K562 (cell line): ENCODE results near the gene PAX8. TPM values are rescaled to one million over a fixed set of nuclear protein-coding genes. Genes with fewer than 3 reads are reported as not detected.

ENCODE experiments used
- ATF1 ChIP-seq, 2 experiments: fragments of 450-650 bp in 1 of 2; IDR thresholded peaks; 2 replicates each; pipeline ENCODE4 v1.6.1; 2016; ENCODE audit warnings: missing compliant biosample characterization in 1 of 2, missing genetic modification characterization in 1 of 2
- RBM25 ChIP-seq: fragments of 200-400 bp; formaldehyde crosslinking; IDR thresholded peaks from 2 replicates; pipeline ENCODE4 v1.6.1; 2018; ENCODE audit warnings: low read length, low read depth, moderate library complexity; ENCODE audit not compliant: severe bottlenecking
- SIN3A ChIP-seq, 2 experiments: fragments of 150-350 bp in 1 of 2; IDR thresholded peaks; 2 replicates each; pipeline ENCODE4 v1.6.1; 2011 to 2016; ENCODE audit warnings: borderline replicate concordance in 2 of 2, low read depth in 2 of 2, low read length in 2 of 2, mild to moderate bottlenecking in 2 of 2, moderate library complexity in 2 of 2; ENCODE audit not compliant: control insufficient read depth in 1 of 2
- TBP ChIP-seq: optimal IDR thresholded peaks from 2 replicates; pipeline ENCODE3; 2011; ENCODE audit warnings: low read depth, low read length, improper control_type of control experiment
- ZNF143 ChIP-seq: sonication (generic); formaldehyde crosslinking; IDR thresholded peaks from 2 replicates; pipeline ENCODE4 v1.9.0; 2022; ENCODE audit warnings: mild to moderate bottlenecking, missing genetic modification reagents
- ZNF277 ChIP-seq: fragments of 250-450 bp; sonication (Bioruptor Pico); IDR thresholded peaks from 2 replicates; pipeline ENCODE4 v1.8.0; 2022; ENCODE audit warnings: inconsistent platforms, mild to moderate bottlenecking, moderate library complexity, borderline replicate concordance
- polyA plus RNA-seq, 8 experiments: library from polyadenylated mRNA; depleted of rRNA in 4 of 8; stranded (reverse) in 5 of 8; unstranded in 3 of 8; fragments of >200 nt; fragmentation: Nextera tagmentation in 2 of 8; fragmentation: Illumina TruSeq in 1 of 8; extraction: Ambion mirVana in 2 of 8; extraction: Trizol in 1 of 8; gene quantifications; 2 replicates each; pipeline versions ENCODE4 v1.2.1 to v1.2.3, GENCODE V29; 2011 to 2014; ENCODE audit warnings: inconsistent platforms in 1 of 8, missing spikeins in 1 of 8
- total RNA-seq, 7 experiments: library from RNA; depleted of rRNA in 6 of 7; stranded (reverse); fragments of >200 nt in 6 of 7; fragmentation: Illumina TruSeq in 2 of 7; extraction: Trizol in 2 of 7; gene quantifications; 2 replicates each; pipeline versions ENCODE4 v1.2.1 to v1.2.3, GENCODE V29; 2011 to 2021; ENCODE audit warnings: low replicate concordance in 1 of 7
- TF ChIP-seq, protein P1 (sequence below): IDR thresholded peaks from 3 replicates; pipeline ENCODE4 v1.6.1; 2011; ENCODE audit warnings: borderline replicate concordance, mild to moderate bottlenecking, moderate library complexity; ENCODE audit not compliant: insufficient read length; ENCODE audit errors: extremely low read depth

The PAX8 gene
- total and polyA plus RNA-seq, 9 of the 15 experiments (the other 6 are each of a cell fraction or from before 2014, with no cell fraction given) = 0.13 to 2.1 (median 0.51) TPM

- TF ChIP-seq, protein P1, sequence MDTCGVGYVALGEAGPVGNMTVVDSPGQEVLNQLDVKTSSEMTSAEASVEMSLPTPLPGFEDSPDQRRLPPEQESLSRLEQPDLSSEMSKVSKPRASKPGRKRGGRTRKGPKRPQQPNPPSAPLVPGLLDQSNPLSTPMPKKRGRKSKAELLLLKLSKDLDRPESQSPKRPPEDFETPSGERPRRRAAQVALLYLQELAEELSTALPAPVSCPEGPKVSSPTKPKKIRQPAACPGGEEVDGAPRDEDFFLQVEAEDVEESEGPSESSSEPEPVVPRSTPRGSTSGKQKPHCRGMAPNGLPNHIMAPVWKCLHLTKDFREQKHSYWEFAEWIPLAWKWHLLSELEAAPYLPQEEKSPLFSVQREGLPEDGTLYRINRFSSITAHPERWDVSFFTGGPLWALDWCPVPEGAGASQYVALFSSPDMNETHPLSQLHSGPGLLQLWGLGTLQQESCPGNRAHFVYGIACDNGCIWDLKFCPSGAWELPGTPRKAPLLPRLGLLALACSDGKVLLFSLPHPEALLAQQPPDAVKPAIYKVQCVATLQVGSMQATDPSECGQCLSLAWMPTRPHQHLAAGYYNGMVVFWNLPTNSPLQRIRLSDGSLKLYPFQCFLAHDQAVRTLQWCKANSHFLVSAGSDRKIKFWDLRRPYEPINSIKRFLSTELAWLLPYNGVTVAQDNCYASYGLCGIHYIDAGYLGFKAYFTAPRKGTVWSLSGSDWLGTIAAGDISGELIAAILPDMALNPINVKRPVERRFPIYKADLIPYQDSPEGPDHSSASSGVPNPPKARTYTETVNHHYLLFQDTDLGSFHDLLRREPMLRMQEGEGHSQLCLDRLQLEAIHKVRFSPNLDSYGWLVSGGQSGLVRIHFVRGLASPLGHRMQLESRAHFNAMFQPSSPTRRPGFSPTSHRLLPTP = no peak
- no peak for TF ChIP-seq ZNF277 (CRISPR knock-in tag)
- TF ChIP-seq SIN3A (IDR thresholded peaks at IDR 0.05; ENCODE audit: borderline replicate concordance in 2 of 2, control insufficient read depth in 1 of 2, low read depth in 2 of 2, low read length in 2 of 2) = no peak
- no peak for TF ChIP-seq ATF1 (CRISPR knock-in tag; IDR thresholded peaks at IDR 0.05)
- TF ChIP-seq ATF1 (tag; IDR thresholded peaks at IDR 0.05) = no peak
- no peak for TF ChIP-seq ZNF143 (CRISPR knock-in tag)
- TF ChIP-seq RBM25 = no peak
- no peak for TF ChIP-seq TBP
Observed at GRCh38 chr2:113233593-113234550, 44.8 kb downstream of the PAX8 start (continued).
